Keratinocyte (primary cell): ENCODE results near the gene ZDHHC21. TPM values are rescaled to one million over a fixed set of nuclear protein-coding genes. Genes with fewer than 3 reads are reported as not detected.

ENCODE experiments used
- DNase-seq: peaks from one replicate; pipeline ENCODE4 v3.0.0-alpha.2; 2011; ENCODE audit warnings: low read depth, missing footprints, low spot score
- FAIRE-seq: peaks from 2 replicates; lab custom pipeline; 2011; peaks lifted over from hg19 to GRCh38; lab: Jason Lieb, UNC
- H2AFZ ChIP-seq: 2 replicates; pipeline ENCODE4 v1.6.0; 2012; ENCODE audit warnings: low read length, control low read depth, inconsistent platforms; ENCODE audit not compliant: control insufficient read depth
- H3K27ac ChIP-seq: 2 replicates; pipeline ENCODE4 v1.5.1; 2011; ENCODE audit warnings: low read length; ENCODE audit not compliant: control insufficient read depth, insufficient read depth
- H3K27me3 ChIP-seq: 3 replicates; pipeline ENCODE4 v1.6.0; 2011; ENCODE audit warnings: low read length; ENCODE audit not compliant: control insufficient read depth, insufficient read depth; ENCODE audit errors: extremely low read depth
- H3K36me3 ChIP-seq, 2 experiments: 2 replicates in 1 of 2; 3 replicates in 1 of 2; pipeline ENCODE4 v1.5.1; 2011; ENCODE audit warnings: low read length in 2 of 2, mild to moderate bottlenecking in 1 of 2; ENCODE audit not compliant: control insufficient read depth in 2 of 2, insufficient read depth in 2 of 2; ENCODE audit errors: extremely low read depth in 1 of 2
- H3K4me1 ChIP-seq: 3 replicates; pipeline ENCODE4 v1.5.1; 2011; ENCODE audit warnings: low read length; ENCODE audit not compliant: control insufficient read depth, insufficient read depth; ENCODE audit errors: extremely low read depth
- H3K4me2 ChIP-seq: 3 replicates; pipeline ENCODE4 v1.6.0; 2011; ENCODE audit warnings: low read depth, low read length; ENCODE audit not compliant: control insufficient read depth, insufficient read depth; ENCODE audit errors: extremely low read depth
- H3K4me3 ChIP-seq, 3 experiments: fragments of 200-600 bp in 1 of 3; sonication (generic) in 1 of 3; 2 replicates in 2 of 3; 3 replicates in 1 of 3; pipeline ENCODE4 v1.5.1; 2011 to 2016; ENCODE audit warnings: low read length in 3 of 3, mild to moderate bottlenecking in 3 of 3, control low read depth in 2 of 3, inconsistent platforms in 1 of 3, low read depth in 1 of 3, mixed read lengths in 1 of 3, mixed run types in 1 of 3, moderate library complexity in 1 of 3; ENCODE audit not compliant: control insufficient read depth in 2 of 3, insufficient read depth in 2 of 3; ENCODE audit errors: extremely low read depth in 1 of 3
- H3K79me2 ChIP-seq: 2 replicates; pipeline ENCODE4 v1.6.0; 2012; ENCODE audit warnings: low read length; ENCODE audit not compliant: control insufficient read depth, insufficient read depth
- H3K9ac ChIP-seq: 3 replicates; pipeline ENCODE4 v1.6.0; 2011; ENCODE audit warnings: low read length; ENCODE audit not compliant: control insufficient read depth, insufficient read depth; ENCODE audit errors: extremely low read depth
- H3K9me1 ChIP-seq: 3 replicates; pipeline ENCODE4 v1.6.0; 2011; ENCODE audit warnings: low read length; ENCODE audit not compliant: control insufficient read depth, insufficient read depth; ENCODE audit errors: extremely low read depth
- H3K9me3 ChIP-seq: 2 replicates; pipeline ENCODE4 v1.5.1; 2012; ENCODE audit warnings: low read depth, low read length; ENCODE audit not compliant: control insufficient read depth
- H4K20me1 ChIP-seq: 3 replicates; pipeline ENCODE4 v1.6.0; 2011; ENCODE audit warnings: low read length; ENCODE audit not compliant: control insufficient read depth, insufficient read depth; ENCODE audit errors: extremely low read depth
- CTCF ChIP-seq, 3 experiments: IDR thresholded peaks in 1 of 3; conservative IDR thresholded peaks in 1 of 3; optimal IDR thresholded peaks in 1 of 3; 2 replicates in 2 of 3; 3 replicates in 1 of 3; pipeline versions ENCODE3 to v1.5.1; 2011; ENCODE audit warnings: low read length in 3 of 3, mild to moderate bottlenecking in 3 of 3, moderate library complexity in 2 of 3, control low read depth in 1 of 3, inconsistent platforms in 1 of 3; ENCODE audit not compliant: insufficient read depth in 2 of 3; ENCODE audit errors: extremely low read depth in 1 of 3
- EZH2 ChIP-seq: IDR thresholded peaks from one replicate; pipeline ENCODE4 v1.6.1; 2012; ENCODE audit warnings: inconsistent platforms, mild to moderate bottlenecking, low read length, moderate library complexity
- dilution Hi-C: fragments of 300-500 bp; cut with MboI; formaldehyde crosslinking; loops from one replicate; pipeline ENCODE4 v1.7.0; 2020; ENCODE audit warnings: low sequenced_read_pairs; ENCODE audit not compliant: extremely low pct_ligation_motif_present
- polyA plus RNA-seq, 5 experiments: library from polyadenylated mRNA; depleted of rRNA in 3 of 5; stranded (reverse) in 3 of 5; stranded (forward) in 1 of 5; unstranded in 1 of 5; fragments of >200 nt; gene quantifications; 1 replicate in 1 of 5; 2 replicates in 3 of 5; 3 replicates in 1 of 5; pipeline versions ENCODE4 v1.2.1 to v1.2.3, GENCODE V29; 2011 to 2012; ENCODE audit warnings: missing spikeins in 2 of 5, low read depth in 1 of 5, low replicate concordance in 1 of 5

The ZDHHC21 gene
- polyA plus RNA-seq, 1 donor (not counting 4 experiments of a cell fraction or from before 2014, with no cell fraction given) = 4.2 TPM

GRCh38 chr9:14715102-14715501 is 21.9 kb upstream of the ZDHHC21 start:
- H2AFZ ChIP-seq = peak overlapping the region; percentile 56
- dilution Hi-C loops = no loop called here
- TF ChIP-seq EZH2 = no peak
- TF ChIP-seq CTCF (optimal IDR thresholded peaks at IDR 0.05 in 1 of 3, IDR thresholded peaks at IDR 0.05 in 1 of 3, conservative IDR thresholded peaks at IDR 0.05 in 1 of 3; ENCODE audit: extremely low read depth in 1 of 3, insufficient read depth in 2 of 3, low read length in 3 of 3) = no peak
- DNase-seq (no peak), FAIRE-seq (no peak)
- no peaks in the 10 kb centered on the region for H3K36me3 ChIP-seq
- peaks cover 19% of the 10 kb centered on the region for H3K4me1 ChIP-seq
- H3K9me1 ChIP-seq = no peaks in the 10 kb centered on the region
- no peak overlapping the region for H3K4me2 ChIP-seq
- peaks cover 3% of the 10 kb centered on the region for H3K27me3 ChIP-seq
- no peaks in the 10 kb centered on the region for H3K79me2 ChIP-seq
- no peak overlapping the region for H3K27ac ChIP-seq
- H3K4me3 ChIP-seq = no peak overlapping the region
- no peaks in the 10 kb centered on the region for H3K9me3 ChIP-seq
- H4K20me1 ChIP-seq = no peaks in the 10 kb centered on the region
- H3K9ac ChIP-seq = no peak overlapping the region

DNA sequence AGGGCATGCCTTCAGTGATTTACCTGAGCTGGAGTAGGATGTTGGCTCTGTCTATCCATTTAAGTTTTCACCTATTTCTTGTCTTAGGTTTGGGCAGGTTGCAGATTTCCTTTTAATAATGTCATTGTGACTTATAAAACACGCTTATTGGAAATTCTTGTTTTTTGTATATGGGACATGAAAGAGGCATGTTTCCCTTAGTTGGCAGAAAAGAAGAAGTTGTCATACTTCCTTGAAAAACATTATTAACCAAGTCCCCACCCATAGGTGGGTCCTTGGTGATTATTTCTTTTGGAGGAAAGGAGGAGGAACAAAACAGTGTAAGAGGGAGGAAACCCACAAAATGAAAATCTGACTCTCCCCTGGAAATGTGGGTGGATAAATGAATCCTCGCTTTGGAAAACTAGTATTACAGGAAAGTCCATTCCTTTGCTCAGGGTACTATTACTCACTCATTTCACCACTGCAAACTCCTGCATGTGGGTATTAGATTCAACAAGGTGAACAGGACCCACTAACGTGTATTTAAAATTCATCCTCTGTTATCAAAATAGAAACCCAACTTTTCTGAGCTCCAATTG is 20.0 kb upstream of the ZDHHC21 start:
- H3K9me1 ChIP-seq = no peaks in the 10 kb centered on the region
- dilution Hi-C loops = no loop called here
- TF ChIP-seq EZH2 = no peak
- no peak for TF ChIP-seq CTCF (optimal IDR thresholded peaks at IDR 0.05 in 1 of 3, IDR thresholded peaks at IDR 0.05 in 1 of 3, conservative IDR thresholded peaks at IDR 0.05 in 1 of 3; ENCODE audit: extremely low read depth in 1 of 3, insufficient read depth in 2 of 3, low read length in 3 of 3)
- H3K4me3 ChIP-seq = no peak overlapping the region
- H3K9ac ChIP-seq = no peak overlapping the region
- H3K27me3 ChIP-seq = no peaks in the 10 kb centered on the region
- DNase-seq (no peak), FAIRE-seq (peak; percentile 67)
- no peaks in the 10 kb centered on the region for H4K20me1 ChIP-seq
- H2AFZ ChIP-seq = no peak overlapping the region
- H3K27ac ChIP-seq = no peak overlapping the region
- no peaks in the 10 kb centered on the region for H3K36me3 ChIP-seq
- H3K79me2 ChIP-seq = no peaks in the 10 kb centered on the region
- peak overlapping the region; percentile 30 for H3K4me2 ChIP-seq
- H3K4me1 ChIP-seq = peaks cover 19% of the 10 kb centered on the region
- no peaks in the 10 kb centered on the region for H3K9me3 ChIP-seq
